Liver (tissue), 9 donors: ENCODE measurements around the gene JTB. TPM values are rescaled to one million over a fixed set of nuclear protein-coding genes. Genes with fewer than 3 reads are reported as not detected.

Source experiments
- DNase-seq: peaks from one replicate; pipeline ENCODE4 v3.0.0-alpha.2; 2017; ENCODE audit warnings: low spot score
- H3K27ac ChIP-seq, 2 donors: one replicate each; pipeline ENCODE4 v1.7.0; 2013; ENCODE audit warnings: inconsistent platforms in 2 of 2, low read length in 2 of 2, control low read depth in 1 of 2, low read depth in 1 of 2, mild to moderate bottlenecking in 1 of 2
- H3K27me3 ChIP-seq, 4 donors: one replicate each; pipeline versions ENCODE4 v1.6.1 to v1.7.0; 2013; ENCODE audit warnings: low read length in 3 of 4, inconsistent platforms in 1 of 4, mild to moderate bottlenecking in 1 of 4, moderate library complexity in 1 of 4; ENCODE audit not compliant: control insufficient read depth in 4 of 4, insufficient read depth in 4 of 4
- H3K36me3 ChIP-seq, 4 donors: one replicate each; pipeline versions ENCODE4 v1.6.1 to v1.7.0; 2013; ENCODE audit warnings: low read length in 3 of 4, mild to moderate bottlenecking in 3 of 4, low read depth in 1 of 4, moderate library complexity in 1 of 4; ENCODE audit not compliant: control insufficient read depth in 4 of 4, insufficient read depth in 3 of 4
- H3K4me1 ChIP-seq, 4 donors: one replicate each; pipeline versions ENCODE4 v1.6.1 to v1.7.0; 2013; ENCODE audit warnings: low read length in 3 of 4, mild to moderate bottlenecking in 3 of 4, moderate library complexity in 1 of 4; ENCODE audit not compliant: control insufficient read depth in 4 of 4, insufficient read depth in 4 of 4
- H3K4me3 ChIP-seq, 3 donors: one replicate each; pipeline versions ENCODE4 v1.6.1 to v1.7.0; 2013; ENCODE audit warnings: low read length in 3 of 3, control low read depth in 1 of 3, low read depth in 1 of 3, mild to moderate bottlenecking in 1 of 3
- H3K9ac ChIP-seq, 2 donors: one replicate each; pipeline ENCODE4 v1.7.0; 2013; ENCODE audit warnings: low read length in 2 of 2, mild to moderate bottlenecking in 2 of 2, moderate library complexity in 2 of 2, control low read depth in 1 of 2, low read depth in 1 of 2
- H3K9me3 ChIP-seq, 4 donors: one replicate each; pipeline versions ENCODE4 v1.6.1 to v1.7.0; 2013; ENCODE audit warnings: low read length in 3 of 4; ENCODE audit not compliant: control insufficient read depth in 4 of 4
- EGR1 ChIP-seq, 2 donors: IDR thresholded peaks; 2 replicates each; pipeline ENCODE4 v1.6.1; 2016 to 2018; ENCODE audit warnings: antibody characterized with exemption in 2 of 2, low read depth in 2 of 2
- FOXA1 ChIP-seq: IDR thresholded peaks from 2 replicates; pipeline ENCODE4 v1.6.1; 2016; ENCODE audit warnings: antibody characterized with exemption
- FOXA2 ChIP-seq: IDR thresholded peaks from 2 replicates; pipeline ENCODE4 v1.6.1; 2016; ENCODE audit warnings: antibody characterized with exemption
- GABPA ChIP-seq, 2 donors: IDR thresholded peaks in 1 of 2; conservative IDR thresholded peaks in 1 of 2; 2 replicates each; pipeline ENCODE4 v1.6.1; 2016; ENCODE audit warnings: antibody characterized with exemption in 2 of 2, mild to moderate bottlenecking in 1 of 2, moderate library complexity in 1 of 2
- HNF4A ChIP-seq, 2 donors: conservative IDR thresholded peaks; 2 replicates each; pipeline ENCODE4 v1.6.1; 2016; ENCODE audit warnings: antibody characterized with exemption in 2 of 2, mild to moderate bottlenecking in 2 of 2
- HNF4G ChIP-seq: IDR thresholded peaks from 2 replicates; pipeline ENCODE4 v1.6.1; 2016; ENCODE audit warnings: antibody characterized with exemption
- JUND ChIP-seq, 2 donors: IDR thresholded peaks; 2 replicates each; pipeline ENCODE4 v1.6.1; 2016; ENCODE audit warnings: antibody characterized with exemption in 2 of 2
- NR2F2 ChIP-seq: IDR thresholded peaks from 2 replicates; pipeline ENCODE4 v1.6.1; 2016; ENCODE audit warnings: antibody characterized with exemption
- RAD21 ChIP-seq, 2 donors: IDR thresholded peaks; 2 replicates each; pipeline ENCODE4 v1.6.1; 2016; ENCODE audit warnings: antibody characterized with exemption in 2 of 2, mild to moderate bottlenecking in 2 of 2
- RXRA ChIP-seq, 2 donors: IDR thresholded peaks; 2 replicates each; pipeline ENCODE4 v1.6.1; 2017 to 2018; ENCODE audit warnings: antibody characterized with exemption in 2 of 2, mild to moderate bottlenecking in 1 of 2
- SP1 ChIP-seq: IDR thresholded peaks from 2 replicates; pipeline ENCODE4 v1.6.1; 2018; ENCODE audit warnings: antibody characterized with exemption, mild to moderate bottlenecking
- TAF1 ChIP-seq: conservative IDR thresholded peaks from 2 replicates; pipeline ENCODE4 v1.6.1; 2016; ENCODE audit warnings: antibody characterized with exemption, mild to moderate bottlenecking
- YY1 ChIP-seq: IDR thresholded peaks from 2 replicates; pipeline ENCODE4 v1.6.1; 2016; ENCODE audit warnings: antibody characterized with exemption, mild to moderate bottlenecking
- WGBS: extraction: QIAGEN DNeasy Blood & Tissue Kit; methylation state at CpG from one replicate; pipeline ENCODE4 v1.1.7; 2013; 5-methylcytosine and 5-hydroxymethylcytosine counted together
- polyA plus RNA-seq, 2 donors: library from polyadenylated mRNA; stranded (reverse) in 1 of 2; unstranded in 1 of 2; fragments of 200-250 nt in 1 of 2; fragments of >200 nt in 1 of 2; fragmentation: Nextera tagmentation in 1 of 2; extraction: Ambion mirVana in 1 of 2; gene quantifications; one replicate each; pipeline versions ENCODE4 v1.2.1 to v1.2.3, GENCODE V29; 2013 to 2015
- total RNA-seq, 2 donors: library from RNA; depleted of rRNA; stranded (reverse); fragments of >200 nt; gene quantifications; one replicate each; pipeline ENCODE4 v1.2.3, GENCODE V29; 2014
- TF ChIP-seq, protein P1 (sequence below): fragments of 150-350 bp; IDR thresholded peaks from 2 replicates; pipeline ENCODE4 v1.5.1; 2017; ENCODE audit warnings: improper control_type of control experiment, low read depth, low read length; ENCODE audit not compliant: missing input control
- TF ChIP-seq, protein P2 (sequence below): IDR thresholded peaks from 2 replicates; pipeline ENCODE4 v1.6.1; 2016; ENCODE audit warnings: antibody characterized with exemption, mild to moderate bottlenecking
- TF ChIP-seq, protein P3 (sequence below): IDR thresholded peaks from 2 replicates; pipeline ENCODE4 v1.6.1; 2016; ENCODE audit warnings: antibody characterized with exemption
- TF ChIP-seq, protein P4 (sequence below): IDR thresholded peaks from 2 replicates; pipeline ENCODE4 v1.6.1; 2016; ENCODE audit warnings: antibody characterized with exemption
- TF ChIP-seq, protein P5 (sequence below): IDR thresholded peaks from 2 replicates; pipeline ENCODE4 v1.6.1; 2016; ENCODE audit warnings: antibody characterized with exemption
- donor health status: healthy.
- donor health status: healthy.
- donor health status: healthy.
- donor health status: healthy.
- donor health status: healthy.

Gene JTB
- total and polyA plus RNA-seq, 4 donors = 88.9 to 182 (median 124) TPM

DNA sequence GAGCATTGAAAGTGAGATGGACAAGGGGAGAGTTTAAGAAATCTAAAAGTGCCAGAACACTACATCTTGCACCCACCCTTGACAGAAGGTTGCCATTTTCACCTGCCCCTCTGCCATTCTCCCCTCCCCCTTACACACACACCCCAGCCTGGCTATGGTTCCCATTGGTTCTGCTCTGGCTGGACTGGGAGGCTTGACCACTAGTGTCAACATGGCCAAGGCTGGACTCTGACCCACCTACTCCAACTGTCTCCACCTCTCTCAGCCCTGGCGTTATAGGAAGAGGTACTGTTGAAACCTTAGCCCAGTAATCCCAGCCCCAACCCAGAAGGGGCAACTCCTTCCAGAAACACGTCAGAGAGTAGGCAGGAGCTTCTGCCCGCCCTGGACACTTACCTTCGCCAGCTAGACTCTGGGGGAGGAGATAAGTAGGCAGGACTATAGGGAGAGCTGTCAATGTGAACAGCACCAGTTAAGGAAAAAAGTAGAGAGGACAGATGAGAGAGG is 23.6 kb downstream of the JTB start:
- no peak overlapping the region for H3K4me3 ChIP-seq
- no peaks in the 10 kb centered on the region for H3K27me3 ChIP-seq
- peak; percentile 99 for TF ChIP-seq SP1
- TF ChIP-seq HNF4A (conservative IDR thresholded peaks at IDR 0.05) = peak; percentile 97 to 98
- TF ChIP-seq, protein P1, sequence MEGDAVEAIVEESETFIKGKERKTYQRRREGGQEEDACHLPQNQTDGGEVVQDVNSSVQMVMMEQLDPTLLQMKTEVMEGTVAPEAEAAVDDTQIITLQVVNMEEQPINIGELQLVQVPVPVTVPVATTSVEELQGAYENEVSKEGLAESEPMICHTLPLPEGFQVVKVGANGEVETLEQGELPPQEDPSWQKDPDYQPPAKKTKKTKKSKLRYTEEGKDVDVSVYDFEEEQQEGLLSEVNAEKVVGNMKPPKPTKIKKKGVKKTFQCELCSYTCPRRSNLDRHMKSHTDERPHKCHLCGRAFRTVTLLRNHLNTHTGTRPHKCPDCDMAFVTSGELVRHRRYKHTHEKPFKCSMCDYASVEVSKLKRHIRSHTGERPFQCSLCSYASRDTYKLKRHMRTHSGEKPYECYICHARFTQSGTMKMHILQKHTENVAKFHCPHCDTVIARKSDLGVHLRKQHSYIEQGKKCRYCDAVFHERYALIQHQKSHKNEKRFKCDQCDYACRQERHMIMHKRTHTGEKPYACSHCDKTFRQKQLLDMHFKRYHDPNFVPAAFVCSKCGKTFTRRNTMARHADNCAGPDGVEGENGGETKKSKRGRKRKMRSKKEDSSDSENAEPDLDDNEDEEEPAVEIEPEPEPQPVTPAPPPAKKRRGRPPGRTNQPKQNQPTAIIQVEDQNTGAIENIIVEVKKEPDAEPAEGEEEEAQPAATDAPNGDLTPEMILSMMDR = no peak
- peak in 1 of 2 donors; percentile 59 for TF ChIP-seq GABPA (IDR thresholded peaks at IDR 0.05 in 1 of 2, conservative IDR thresholded peaks at IDR 0.05 in 1 of 2)
- TF ChIP-seq, protein P2, sequence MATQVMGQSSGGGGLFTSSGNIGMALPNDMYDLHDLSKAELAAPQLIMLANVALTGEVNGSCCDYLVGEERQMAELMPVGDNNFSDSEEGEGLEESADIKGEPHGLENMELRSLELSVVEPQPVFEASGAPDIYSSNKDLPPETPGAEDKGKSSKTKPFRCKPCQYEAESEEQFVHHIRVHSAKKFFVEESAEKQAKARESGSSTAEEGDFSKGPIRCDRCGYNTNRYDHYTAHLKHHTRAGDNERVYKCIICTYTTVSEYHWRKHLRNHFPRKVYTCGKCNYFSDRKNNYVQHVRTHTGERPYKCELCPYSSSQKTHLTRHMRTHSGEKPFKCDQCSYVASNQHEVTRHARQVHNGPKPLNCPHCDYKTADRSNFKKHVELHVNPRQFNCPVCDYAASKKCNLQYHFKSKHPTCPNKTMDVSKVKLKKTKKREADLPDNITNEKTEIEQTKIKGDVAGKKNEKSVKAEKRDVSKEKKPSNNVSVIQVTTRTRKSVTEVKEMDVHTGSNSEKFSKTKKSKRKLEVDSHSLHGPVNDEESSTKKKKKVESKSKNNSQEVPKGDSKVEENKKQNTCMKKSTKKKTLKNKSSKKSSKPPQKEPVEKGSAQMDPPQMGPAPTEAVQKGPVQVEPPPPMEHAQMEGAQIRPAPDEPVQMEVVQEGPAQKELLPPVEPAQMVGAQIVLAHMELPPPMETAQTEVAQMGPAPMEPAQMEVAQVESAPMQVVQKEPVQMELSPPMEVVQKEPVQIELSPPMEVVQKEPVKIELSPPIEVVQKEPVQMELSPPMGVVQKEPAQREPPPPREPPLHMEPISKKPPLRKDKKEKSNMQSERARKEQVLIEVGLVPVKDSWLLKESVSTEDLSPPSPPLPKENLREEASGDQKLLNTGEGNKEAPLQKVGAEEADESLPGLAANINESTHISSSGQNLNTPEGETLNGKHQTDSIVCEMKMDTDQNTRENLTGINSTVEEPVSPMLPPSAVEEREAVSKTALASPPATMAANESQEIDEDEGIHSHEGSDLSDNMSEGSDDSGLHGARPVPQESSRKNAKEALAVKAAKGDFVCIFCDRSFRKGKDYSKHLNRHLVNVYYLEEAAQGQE = peak; percentile 90
- TF ChIP-seq, protein P3, sequence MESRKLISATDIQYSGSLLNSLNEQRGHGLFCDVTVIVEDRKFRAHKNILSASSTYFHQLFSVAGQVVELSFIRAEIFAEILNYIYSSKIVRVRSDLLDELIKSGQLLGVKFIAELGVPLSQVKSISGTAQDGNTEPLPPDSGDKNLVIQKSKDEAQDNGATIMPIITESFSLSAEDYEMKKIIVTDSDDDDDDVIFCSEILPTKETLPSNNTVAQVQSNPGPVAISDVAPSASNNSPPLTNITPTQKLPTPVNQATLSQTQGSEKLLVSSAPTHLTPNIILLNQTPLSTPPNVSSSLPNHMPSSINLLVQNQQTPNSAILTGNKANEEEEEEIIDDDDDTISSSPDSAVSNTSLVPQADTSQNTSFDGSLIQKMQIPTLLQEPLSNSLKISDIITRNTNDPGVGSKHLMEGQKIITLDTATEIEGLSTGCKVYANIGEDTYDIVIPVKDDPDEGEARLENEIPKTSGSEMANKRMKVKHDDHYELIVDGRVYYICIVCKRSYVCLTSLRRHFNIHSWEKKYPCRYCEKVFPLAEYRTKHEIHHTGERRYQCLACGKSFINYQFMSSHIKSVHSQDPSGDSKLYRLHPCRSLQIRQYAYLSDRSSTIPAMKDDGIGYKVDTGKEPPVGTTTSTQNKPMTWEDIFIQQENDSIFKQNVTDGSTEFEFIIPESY = peak; percentile 75
- TF ChIP-seq FOXA1 = peak; percentile 98
- TF ChIP-seq YY1 = peak; percentile 95
- peak; percentile 85 to 86 for TF ChIP-seq JUND (IDR thresholded peaks at IDR 0.05)
- TF ChIP-seq HNF4G = peak; percentile 94
- TF ChIP-seq FOXA2 = peak; percentile 99
- TF ChIP-seq, protein P4, sequence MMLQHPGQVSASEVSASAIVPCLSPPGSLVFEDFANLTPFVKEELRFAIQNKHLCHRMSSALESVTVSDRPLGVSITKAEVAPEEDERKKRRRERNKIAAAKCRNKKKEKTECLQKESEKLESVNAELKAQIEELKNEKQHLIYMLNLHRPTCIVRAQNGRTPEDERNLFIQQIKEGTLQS = no peak
- no peak for TF ChIP-seq NR2F2
- TF ChIP-seq RAD21 (IDR thresholded peaks at IDR 0.05) = peak; percentile 32 to 62
- TF ChIP-seq TAF1 = peak; percentile 85
- TF ChIP-seq, protein P5, sequence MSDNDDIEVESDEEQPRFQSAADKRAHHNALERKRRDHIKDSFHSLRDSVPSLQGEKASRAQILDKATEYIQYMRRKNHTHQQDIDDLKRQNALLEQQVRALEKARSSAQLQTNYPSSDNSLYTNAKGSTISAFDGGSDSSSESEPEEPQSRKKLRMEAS = peak; percentile 46
- TF ChIP-seq RXRA (IDR thresholded peaks at IDR 0.05) = peak; percentile 88 to 91
- no peak for TF ChIP-seq EGR1 (IDR thresholded peaks at IDR 0.05; ENCODE audit: low read depth in 2 of 2)

More for the DNA sequence above, 23.6 kb downstream of the JTB start:
- peak overlapping the region; percentile 20 to 39 for H3K9ac ChIP-seq
- peak overlapping the region; percentile 48 to 55 for H3K27ac ChIP-seq
- H3K4me1 ChIP-seq = peaks cover 10 to 49% (median 43%) of the 10 kb centered on the region in 4 donors
- H3K9me3 ChIP-seq = no peaks in the 10 kb centered on the region
- H3K36me3 ChIP-seq = peaks cover 9 to 32% (median 24%) of the 10 kb centered on the region in 4 donors
- DNase-seq = peak; percentile 55
- WGBS = 42% methylated on average over 4 of the region's 4 CpGs
